PFSK-1 (cell line): ENCODE measurements around the gene ASZ1.

Experiments used
- TAF1 ChIP-seq: IDR thresholded peaks from 2 replicates; pipeline ENCODE4 v1.6.1; 2012; ENCODE audit warnings: low read length, control low read depth, borderline replicate concordance; ENCODE audit not compliant: insufficient read depth
- TF ChIP-seq, protein P1 (sequence below), 2 experiments: IDR thresholded peaks; 2 replicates each; pipeline versions ENCODE4 v1.6.1 to v1.8.0; 2011 to 2012; ENCODE audit warnings: low read depth in 2 of 2, low read length in 2 of 2, control low read depth in 1 of 2, inconsistent platforms in 1 of 2, mild to moderate bottlenecking in 1 of 2, moderate library complexity in 1 of 2; ENCODE audit not compliant: insufficient read depth in 1 of 2

DNA sequence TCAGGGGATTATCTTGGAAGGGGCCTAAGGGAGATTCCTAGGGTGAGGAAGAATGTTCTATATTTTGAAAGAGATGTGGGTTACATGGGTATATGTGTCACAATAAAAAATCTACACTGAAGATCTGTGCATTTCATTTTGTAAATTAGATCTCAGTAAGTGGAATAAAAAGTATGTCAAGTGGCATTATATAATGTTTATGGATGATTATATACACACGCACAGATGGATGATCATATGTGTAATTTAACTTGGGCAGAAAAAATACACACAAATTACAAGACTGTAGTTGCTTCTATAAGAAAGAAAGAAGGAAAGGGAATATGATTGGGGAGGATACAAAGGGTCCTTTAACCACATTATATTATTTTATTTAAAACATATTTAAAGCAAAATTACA lies 18.5 kb downstream of the ASZ1 start:
- TF ChIP-seq TAF1, result no peak
- TF ChIP-seq, protein P1, sequence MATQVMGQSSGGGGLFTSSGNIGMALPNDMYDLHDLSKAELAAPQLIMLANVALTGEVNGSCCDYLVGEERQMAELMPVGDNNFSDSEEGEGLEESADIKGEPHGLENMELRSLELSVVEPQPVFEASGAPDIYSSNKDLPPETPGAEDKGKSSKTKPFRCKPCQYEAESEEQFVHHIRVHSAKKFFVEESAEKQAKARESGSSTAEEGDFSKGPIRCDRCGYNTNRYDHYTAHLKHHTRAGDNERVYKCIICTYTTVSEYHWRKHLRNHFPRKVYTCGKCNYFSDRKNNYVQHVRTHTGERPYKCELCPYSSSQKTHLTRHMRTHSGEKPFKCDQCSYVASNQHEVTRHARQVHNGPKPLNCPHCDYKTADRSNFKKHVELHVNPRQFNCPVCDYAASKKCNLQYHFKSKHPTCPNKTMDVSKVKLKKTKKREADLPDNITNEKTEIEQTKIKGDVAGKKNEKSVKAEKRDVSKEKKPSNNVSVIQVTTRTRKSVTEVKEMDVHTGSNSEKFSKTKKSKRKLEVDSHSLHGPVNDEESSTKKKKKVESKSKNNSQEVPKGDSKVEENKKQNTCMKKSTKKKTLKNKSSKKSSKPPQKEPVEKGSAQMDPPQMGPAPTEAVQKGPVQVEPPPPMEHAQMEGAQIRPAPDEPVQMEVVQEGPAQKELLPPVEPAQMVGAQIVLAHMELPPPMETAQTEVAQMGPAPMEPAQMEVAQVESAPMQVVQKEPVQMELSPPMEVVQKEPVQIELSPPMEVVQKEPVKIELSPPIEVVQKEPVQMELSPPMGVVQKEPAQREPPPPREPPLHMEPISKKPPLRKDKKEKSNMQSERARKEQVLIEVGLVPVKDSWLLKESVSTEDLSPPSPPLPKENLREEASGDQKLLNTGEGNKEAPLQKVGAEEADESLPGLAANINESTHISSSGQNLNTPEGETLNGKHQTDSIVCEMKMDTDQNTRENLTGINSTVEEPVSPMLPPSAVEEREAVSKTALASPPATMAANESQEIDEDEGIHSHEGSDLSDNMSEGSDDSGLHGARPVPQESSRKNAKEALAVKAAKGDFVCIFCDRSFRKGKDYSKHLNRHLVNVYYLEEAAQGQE (IDR thresholded peaks at IDR 0.05; ENCODE audit: insufficient read depth in 1 of 2, low read depth in 2 of 2, low read length in 2 of 2), result no peak
